ENCODE data around the gene KCTD3.

Gene KCTD3

GRCh38 chr1:215645182-215645581 is 78.1 kb downstream of the KCTD3 start:
- no peaks in the 10 kb centered on the region for H3K36me3 ChIP-seq (ENCODE audit: control insufficient read depth in 5 of 5, insufficient read depth in 5 of 5, low read length in 5 of 5)
- H3K27me3 ChIP-seq (ENCODE audit: control insufficient read depth in 5 of 5, insufficient read depth in 4 of 5, low read length in 5 of 5): no peaks in the 10 kb centered on the region
- H3K4me3 ChIP-seq (ENCODE audit: low read depth in 1 of 5, low read length in 5 of 5): no peak overlapping the region
- H3K9me3 ChIP-seq (ENCODE audit: control insufficient read depth in 5 of 5, low read length in 5 of 5): no peaks in the 10 kb centered on the region
- H3K9ac ChIP-seq (ENCODE audit: low read length in 5 of 5): no peak overlapping the region
- H3K27ac ChIP-seq (ENCODE audit: low read depth, low read length): no peak overlapping the region
- peaks cover 0 to 10% (median 0%) of the 10 kb centered on the region in 5 donors for H3K4me1 ChIP-seq (ENCODE audit: control insufficient read depth in 5 of 5, insufficient read depth in 5 of 5, low read length in 5 of 5)

- Histone ChIP-seq H3K9ac (ENCODE audit: low read length in 5 of 5) (no peak overlapping the region), H3K27ac (ENCODE audit: low read depth, low read length) (no peak overlapping the region), H3K36me3 (ENCODE audit: control insufficient read depth in 5 of 5, insufficient read depth in 5 of 5, low read length in 5 of 5) (no peaks in the 10 kb centered on the region), H3K27me3 (ENCODE audit: control insufficient read depth in 5 of 5, insufficient read depth in 4 of 5, low read length in 5 of 5) (no peaks in the 10 kb centered on the region), H3K4me3 (ENCODE audit: low read depth in 1 of 5, low read length in 5 of 5) (no peak overlapping the region), H3K9me3 (ENCODE audit: control insufficient read depth in 5 of 5, low read length in 5 of 5) (no peaks in the 10 kb centered on the region), H3K4me1 (ENCODE audit: control insufficient read depth in 5 of 5, insufficient read depth in 5 of 5, low read length in 5 of 5) (peaks cover 0 to 3% (median 0%) of the 10 kb centered on the region in 5 donors)
Observed at GRCh38 chr1:215645861-215646260, 78.8 kb downstream of the KCTD3 start.

GRCh38 chr1:215647738-215648137 is 80.6 kb downstream of the KCTD3 start:
- no peaks in the 10 kb centered on the region for H3K36me3 ChIP-seq (ENCODE audit: control insufficient read depth in 5 of 5, insufficient read depth in 5 of 5, low read length in 5 of 5)
- no peaks in the 10 kb centered on the region for H3K27me3 ChIP-seq (ENCODE audit: control insufficient read depth in 5 of 5, insufficient read depth in 4 of 5, low read length in 5 of 5)
- H3K4me3 ChIP-seq (ENCODE audit: low read depth in 1 of 5, low read length in 5 of 5): no peak overlapping the region
- no peak overlapping the region for H3K9ac ChIP-seq (ENCODE audit: low read length in 5 of 5)
- no peaks in the 10 kb centered on the region for H3K9me3 ChIP-seq (ENCODE audit: control insufficient read depth in 5 of 5, low read length in 5 of 5)
- H3K27ac ChIP-seq (ENCODE audit: low read depth, low read length): no peak overlapping the region
- H3K4me1 ChIP-seq (ENCODE audit: control insufficient read depth in 5 of 5, insufficient read depth in 5 of 5, low read length in 5 of 5): no peaks in the 10 kb centered on the region

- Histone ChIP-seq H3K9me3 (ENCODE audit: control insufficient read depth in 5 of 5, low read length in 5 of 5) (no peaks in the 10 kb centered on the region), H3K4me1 (ENCODE audit: control insufficient read depth in 5 of 5, insufficient read depth in 5 of 5, low read length in 5 of 5) (no peaks in the 10 kb centered on the region), H3K4me3 (ENCODE audit: low read depth in 1 of 5, low read length in 5 of 5) (no peak overlapping the region), H3K36me3 (ENCODE audit: control insufficient read depth in 5 of 5, insufficient read depth in 5 of 5, low read length in 5 of 5) (no peaks in the 10 kb centered on the region), H3K27ac (ENCODE audit: low read depth, low read length) (no peak overlapping the region), H3K9ac (ENCODE audit: low read length in 5 of 5) (no peak overlapping the region), H3K27me3 (ENCODE audit: control insufficient read depth in 5 of 5, insufficient read depth in 4 of 5, low read length in 5 of 5) (no peaks in the 10 kb centered on the region)
Observed at GRCh38 chr1:215648957-215649356, 81.9 kb downstream of the KCTD3 start.

- no peaks in the 10 kb centered on the region for H3K36me3 ChIP-seq (ENCODE audit: control insufficient read depth in 5 of 5, insufficient read depth in 5 of 5, low read length in 5 of 5)
- no peak overlapping the region for H3K27ac ChIP-seq (ENCODE audit: low read depth, low read length)
- no peaks in the 10 kb centered on the region for H3K4me1 ChIP-seq (ENCODE audit: control insufficient read depth in 5 of 5, insufficient read depth in 5 of 5, low read length in 5 of 5)
- no peak overlapping the region for H3K4me3 ChIP-seq (ENCODE audit: low read depth in 1 of 5, low read length in 5 of 5)
- H3K9ac ChIP-seq (ENCODE audit: low read length in 5 of 5): no peak overlapping the region
- no peaks in the 10 kb centered on the region for H3K9me3 ChIP-seq (ENCODE audit: control insufficient read depth in 5 of 5, low read length in 5 of 5)
- no peaks in the 10 kb centered on the region for H3K27me3 ChIP-seq (ENCODE audit: control insufficient read depth in 5 of 5, insufficient read depth in 4 of 5, low read length in 5 of 5)
Observed at GRCh38 chr1:215650446-215651149, 83.5 kb downstream of the KCTD3 start.

GRCh38 chr1:215651867-215652266 is 84.8 kb downstream of the KCTD3 start:
- no peaks in the 10 kb centered on the region for H3K4me1 ChIP-seq (ENCODE audit: control insufficient read depth in 5 of 5, insufficient read depth in 5 of 5, low read length in 5 of 5)
- H3K4me3 ChIP-seq (ENCODE audit: low read depth in 1 of 5, low read length in 5 of 5): no peak overlapping the region
- H3K9ac ChIP-seq (ENCODE audit: low read length in 5 of 5): no peak overlapping the region
- H3K27ac ChIP-seq (ENCODE audit: low read depth, low read length): no peak overlapping the region
- H3K27me3 ChIP-seq (ENCODE audit: control insufficient read depth in 5 of 5, insufficient read depth in 4 of 5, low read length in 5 of 5): no peaks in the 10 kb centered on the region
- no peaks in the 10 kb centered on the region for H3K9me3 ChIP-seq (ENCODE audit: control insufficient read depth in 5 of 5, low read length in 5 of 5)
- H3K36me3 ChIP-seq (ENCODE audit: control insufficient read depth in 5 of 5, insufficient read depth in 5 of 5, low read length in 5 of 5): no peaks in the 10 kb centered on the region

GRCh38 chr1:215652371-215652770 is 85.3 kb downstream of the KCTD3 start:
- no peak overlapping the region for H3K9ac ChIP-seq (ENCODE audit: low read length in 5 of 5)
- H3K36me3 ChIP-seq (ENCODE audit: control insufficient read depth in 5 of 5, insufficient read depth in 5 of 5, low read length in 5 of 5): no peaks in the 10 kb centered on the region
- no peak overlapping the region for H3K4me3 ChIP-seq (ENCODE audit: low read depth in 1 of 5, low read length in 5 of 5)
- H3K27ac ChIP-seq (ENCODE audit: low read depth, low read length): no peak overlapping the region
- H3K4me1 ChIP-seq (ENCODE audit: control insufficient read depth in 5 of 5, insufficient read depth in 5 of 5, low read length in 5 of 5): no peaks in the 10 kb centered on the region
- H3K27me3 ChIP-seq (ENCODE audit: control insufficient read depth in 5 of 5, insufficient read depth in 4 of 5, low read length in 5 of 5): no peaks in the 10 kb centered on the region
- no peaks in the 10 kb centered on the region for H3K9me3 ChIP-seq (ENCODE audit: control insufficient read depth in 5 of 5, low read length in 5 of 5)

- H3K27me3 ChIP-seq (ENCODE audit: control insufficient read depth in 5 of 5, insufficient read depth in 4 of 5, low read length in 5 of 5): no peaks in the 10 kb centered on the region
- no peaks in the 10 kb centered on the region for H3K36me3 ChIP-seq (ENCODE audit: control insufficient read depth in 5 of 5, insufficient read depth in 5 of 5, low read length in 5 of 5)
- no peak overlapping the region for H3K4me3 ChIP-seq (ENCODE audit: low read depth in 1 of 5, low read length in 5 of 5)
- no peak overlapping the region for H3K9ac ChIP-seq (ENCODE audit: low read length in 5 of 5)
- no peaks in the 10 kb centered on the region for H3K9me3 ChIP-seq (ENCODE audit: control insufficient read depth in 5 of 5, low read length in 5 of 5)
- no peaks in the 10 kb centered on the region for H3K4me1 ChIP-seq (ENCODE audit: control insufficient read depth in 5 of 5, insufficient read depth in 5 of 5, low read length in 5 of 5)
- H3K27ac ChIP-seq (ENCODE audit: low read depth, low read length): no peak overlapping the region
Observed at GRCh38 chr1:215657047-215657446, 89.9 kb downstream of the KCTD3 start.

- Histone ChIP-seq H3K9me3 (ENCODE audit: control insufficient read depth in 5 of 5, low read length in 5 of 5) (no peaks in the 10 kb centered on the region), H3K4me3 (ENCODE audit: low read depth in 1 of 5, low read length in 5 of 5) (no peak overlapping the region), H3K27me3 (ENCODE audit: control insufficient read depth in 5 of 5, insufficient read depth in 4 of 5, low read length in 5 of 5) (peaks cover 0 to 3% (median 0%) of the 10 kb centered on the region in 5 donors), H3K9ac (ENCODE audit: low read length in 5 of 5) (no peak overlapping the region), H3K27ac (ENCODE audit: low read depth, low read length) (no peak overlapping the region), H3K36me3 (ENCODE audit: control insufficient read depth in 5 of 5, insufficient read depth in 5 of 5, low read length in 5 of 5) (no peaks in the 10 kb centered on the region), H3K4me1 (ENCODE audit: control insufficient read depth in 5 of 5, insufficient read depth in 5 of 5, low read length in 5 of 5) (no peaks in the 10 kb centered on the region)
Observed at GRCh38 chr1:215660259-215660658, 93.2 kb downstream of the KCTD3 start.

- H3K27ac ChIP-seq (ENCODE audit: low read depth, low read length): no peak overlapping the region
- H3K9me3 ChIP-seq (ENCODE audit: control insufficient read depth in 5 of 5, low read length in 5 of 5): no peaks in the 10 kb centered on the region
Observed at GRCh38 chr1:215661033-215661432, 93.9 kb downstream of the KCTD3 start.

More at GRCh38 chr1:215661033-215661432, 93.9 kb downstream of the KCTD3 start:
- no peak overlapping the region for H3K4me3 ChIP-seq (ENCODE audit: low read depth in 1 of 5, low read length in 5 of 5)
- H3K9ac ChIP-seq (ENCODE audit: low read length in 5 of 5): no peak overlapping the region
- no peaks in the 10 kb centered on the region for H3K36me3 ChIP-seq (ENCODE audit: control insufficient read depth in 5 of 5, insufficient read depth in 5 of 5, low read length in 5 of 5)
- H3K27me3 ChIP-seq (ENCODE audit: control insufficient read depth in 5 of 5, insufficient read depth in 4 of 5, low read length in 5 of 5): peaks cover 0 to 3% (median 0%) of the 10 kb centered on the region in 5 donors
- no peaks in the 10 kb centered on the region for H3K4me1 ChIP-seq (ENCODE audit: control insufficient read depth in 5 of 5, insufficient read depth in 5 of 5, low read length in 5 of 5)

Measured in subcutaneous abdominal adipose tissue (tissue), 5 donors.